OCI-LY7 (cell line): ENCODE data around the gene OPALIN. TPM values are rescaled to one million over a fixed set of nuclear protein-coding genes. Genes with fewer than 3 reads are reported as not detected.

Experiments
- Bru-seq: library from RNA; stranded (reverse); fragments of 400-500 nt; gene quantifications from one replicate; lab custom pipeline; 2021; lab: Mats Ljungman, UMichigan
- BruChase-seq, 2 experiments: library from RNA; stranded (reverse); fragments of 400-500 nt; gene quantifications; one replicate each; lab custom pipeline; 2021; lab: Mats Ljungman, UMichigan
- BruUV-seq: library from RNA; stranded (reverse); fragments of 400-500 nt; replicated peaks from 2 replicates; lab custom pipeline; 2021; lab: Mats Ljungman, UMichigan
- CTCF ChIA-PET: fragments of 300-600 bp; sonication (Branson Sonifier 250); formaldehyde crosslinking; loops from one replicate; lab custom pipeline; 2022; ENCODE audit warnings: antibody characterized with exemption; ENCODE audit not compliant: unreplicated experiment; lab: Charles Lee
- POLR2A ChIA-PET: fragments of 300-600 bp; sonication (Branson Sonifier 250); formaldehyde crosslinking; loops from one replicate; lab custom pipeline; 2022; ENCODE audit warnings: antibody characterized with exemption; lab: Charles Lee
- DNase-seq: peaks from one replicate; pipeline ENCODE4 v3.0.0-alpha.2; 2015; ENCODE audit warnings: low spot score
- H2AFZ ChIP-seq: fragments of 200-600 bp; sonication (generic), shearing (Covaris generic); 2 replicates; pipeline ENCODE4 v1.6.1; 2014; ENCODE audit warnings: mild to moderate bottlenecking, antibody characterized with exemption, low read length, moderate library complexity
- H3K27ac ChIP-seq: fragments of 200-600 bp; sonication (generic); 2 replicates; pipeline ENCODE4 v1.5.1; 2014; ENCODE audit warnings: mixed run types, low read depth, mild to moderate bottlenecking, moderate library complexity, low read length, inconsistent platforms; ENCODE audit not compliant: poor library complexity, severe bottlenecking
- H3K36me3 ChIP-seq: fragments of 200-600 bp; sonication (generic); 2 replicates; pipeline ENCODE4 v1.6.1; 2014; ENCODE audit warnings: mild to moderate bottlenecking, antibody characterized with exemption, low read length, moderate library complexity, mixed read lengths; ENCODE audit not compliant: insufficient read depth
- H3K4me1 ChIP-seq: fragments of 200-600 bp; sonication (generic); 2 replicates; pipeline ENCODE4 v1.5.1; 2014; ENCODE audit warnings: mild to moderate bottlenecking, low read length; ENCODE audit not compliant: insufficient read depth, poor library complexity, severe bottlenecking
- H3K4me2 ChIP-seq: fragments of 200-600 bp; sonication (generic); 2 replicates; pipeline ENCODE4 v1.6.1; 2014; ENCODE audit warnings: mild to moderate bottlenecking, low read length
- H3K4me3 ChIP-seq: fragments of 200-600 bp; sonication (generic); 2 replicates; pipeline ENCODE4 v1.5.1; 2014; ENCODE audit warnings: mild to moderate bottlenecking, low read depth, low read length; ENCODE audit not compliant: poor library complexity, severe bottlenecking
- H3K79me2 ChIP-seq: fragments of 200-600 bp; sonication (generic); 2 replicates; pipeline ENCODE4 v1.6.1; 2016; ENCODE audit warnings: low read depth, mild to moderate bottlenecking, low read length, moderate library complexity, mixed read lengths; ENCODE audit not compliant: insufficient read depth
- H3K9me2 ChIP-seq: fragments of 200-600 bp; sonication (generic); 2 replicates; pipeline ENCODE4 v1.6.1; 2016; ENCODE audit warnings: mild to moderate bottlenecking, low read length, mixed read lengths; ENCODE audit not compliant: insufficient read depth
- H3K9me3 ChIP-seq: fragments of 200-600 bp; sonication (generic); 2 replicates; pipeline ENCODE4 v1.6.1; 2014; ENCODE audit warnings: mild to moderate bottlenecking, mixed run types, low read length, mixed read lengths
- H4K20me1 ChIP-seq: fragments of 200-600 bp; sonication (generic); 2 replicates; pipeline ENCODE4 v1.6.1; 2014; ENCODE audit warnings: mild to moderate bottlenecking, antibody characterized with exemption, low read length, moderate library complexity, mixed read lengths; ENCODE audit not compliant: insufficient read depth
- CTCF ChIP-seq: fragments of 200-600 bp; sonication (generic); conservative IDR thresholded peaks from 2 replicates; pipeline ENCODE4 v1.5.1; 2014; ENCODE audit warnings: mild to moderate bottlenecking, antibody characterized with exemption, low read length, moderate library complexity, mixed read lengths
- EZH2phosphoT487 ChIP-seq: fragments of 200-600 bp; sonication (generic); IDR thresholded peaks from 2 replicates; pipeline ENCODE4 v1.6.1; 2018; ENCODE audit warnings: low read depth, borderline replicate concordance, mild to moderate bottlenecking, mixed run types, antibody characterized with exemption, low read length, moderate library complexity, mixed read lengths
- intact Hi-C: fragments of 100-400 bp; cut with micrococcal nuclease; formaldehyde crosslinking; loops from one replicate; pipeline ENCODE4 v1.10.0; 2022; ENCODE audit not compliant: unreplicated experiment
- long read RNA-seq: library from polyadenylated mRNA; stranded (forward); transcript quantifications from one replicate; pipeline ENCODE4 v2.0.0, GENCODE V29; 2022
- total RNA-seq, 2 experiments: library from RNA; depleted of rRNA in 1 of 2; stranded (reverse); fragments of >200 nt in 1 of 2; shearing (Covaris generic) in 1 of 2; gene quantifications; 2 replicates each; pipeline ENCODE4 v1.2.3, GENCODE V29; 2014 to 2022

Gene OPALIN
- not detected in 2 replicates for total RNA-seq (2014; rRNA removed; shearing (Covaris generic))
- not detected in 2 replicates for total RNA-seq (2022)
- Bru-seq, nascent RNA = not detected
- percentile 4 among the genes with signal in this experiment for BruChase-seq, experiment 1, labeled RNA remaining after a 6-hour chase
- BruChase-seq, experiment 2, labeled RNA remaining after a 2-hour chase = not detected
- long read RNA-seq = 0 reads

GRCh38 chr10:96358851-96359540, at the start of gene OPALIN:
Gene OPALIN, minus strand, starts transcription at chr10:96359002. Its CDS starts 106 bp downstream, at chr10:96358896.
- H3K27ac ChIP-seq = no peak within 1 kb of the TSS
- no peaks in the 10 kb centered on the region for H3K79me2 ChIP-seq
- ChIA-PET CTCF (no interaction called here), POLR2A (no interaction called here)
- no peaks in the 10 kb centered on the region for H3K36me3 ChIP-seq
- intact Hi-C loops = no loop called here
- no peak within 1 kb of the TSS for H3K4me2 ChIP-seq
- H3K4me1 ChIP-seq = no peaks in the 10 kb centered on the region
- no peaks in the 10 kb centered on the region for H3K9me2 ChIP-seq
- H2AFZ ChIP-seq = no peak within 1 kb of the TSS
- BruUV-seq = no TSS peak
- no peaks in the 10 kb centered on the region for H3K9me3 ChIP-seq
- no peaks in the 10 kb centered on the region for H4K20me1 ChIP-seq
- no peak for TF ChIP-seq EZH2phosphoT487
- no peak for TF ChIP-seq CTCF
- no peak for DNase-seq
- H3K4me3 ChIP-seq = no peak within 1 kb of the TSS

GRCh38 chr10:96408201-96408600, 49.4 kb upstream of the OPALIN start:
- H3K9me2 ChIP-seq = no peaks in the 10 kb centered on the region
- H3K79me2 ChIP-seq = no peaks in the 10 kb centered on the region
- no peak overlapping the region for H2AFZ ChIP-seq
- H4K20me1 ChIP-seq = no peaks in the 10 kb centered on the region
- POLR2A ChIA-PET = no interaction called here
- no peaks in the 10 kb centered on the region for H3K9me3 ChIP-seq
- no peak overlapping the region for H3K4me3 ChIP-seq
- no peak for TF ChIP-seq CTCF
- TF ChIP-seq EZH2phosphoT487 = no peak
- no peaks in the 10 kb centered on the region for H3K36me3 ChIP-seq
- no TSS peak for BruUV-seq
- intact Hi-C loops = no loop called here
- no peak for DNase-seq
- H3K4me1 ChIP-seq = no peaks in the 10 kb centered on the region
- CTCF ChIA-PET = no interaction called here
- no peak overlapping the region for H3K27ac ChIP-seq
- H3K4me2 ChIP-seq = no peak overlapping the region

- no peak overlapping the region for H2AFZ ChIP-seq
- no peaks in the 10 kb centered on the region for H3K9me3 ChIP-seq
- no peak for TF ChIP-seq CTCF
- no peak for TF ChIP-seq EZH2phosphoT487
- no peak overlapping the region for H3K27ac ChIP-seq
- DNase-seq = no peak
- ChIA-PET CTCF (no interaction called here), POLR2A (no interaction called here)
- no TSS peak for BruUV-seq
- intact Hi-C loops = no loop called here
- no peaks in the 10 kb centered on the region for H3K4me1 ChIP-seq
- no peaks in the 10 kb centered on the region for H3K9me2 ChIP-seq
- no peak overlapping the region for H3K4me3 ChIP-seq
- no peaks in the 10 kb centered on the region for H4K20me1 ChIP-seq
- H3K36me3 ChIP-seq = no peaks in the 10 kb centered on the region
- H3K4me2 ChIP-seq = no peak overlapping the region
- no peaks in the 10 kb centered on the region for H3K79me2 ChIP-seq
Observed at GRCh38 chr10:96407560-96408069, 48.8 kb upstream of the OPALIN start.
